K562 treated with DMSO at 1 percent for 4 hours (cell line): Measurements from ENCODE around the gene NKAIN1. TPM values are rescaled to one million over a fixed set of nuclear protein-coding genes. Genes with fewer than 3 reads are reported as not detected.

ENCODE experiments used
- total RNA-seq: library from RNA; unstranded; fragments of 300-600 nt; gene quantifications from 2 replicates; pipeline ENCODE4 v1.2.3, GENCODE V29; 2022; ENCODE audit not compliant: insufficient read depth

NKAIN1 gene
- not detected in 2 replicates for total RNA-seq

DNA sequence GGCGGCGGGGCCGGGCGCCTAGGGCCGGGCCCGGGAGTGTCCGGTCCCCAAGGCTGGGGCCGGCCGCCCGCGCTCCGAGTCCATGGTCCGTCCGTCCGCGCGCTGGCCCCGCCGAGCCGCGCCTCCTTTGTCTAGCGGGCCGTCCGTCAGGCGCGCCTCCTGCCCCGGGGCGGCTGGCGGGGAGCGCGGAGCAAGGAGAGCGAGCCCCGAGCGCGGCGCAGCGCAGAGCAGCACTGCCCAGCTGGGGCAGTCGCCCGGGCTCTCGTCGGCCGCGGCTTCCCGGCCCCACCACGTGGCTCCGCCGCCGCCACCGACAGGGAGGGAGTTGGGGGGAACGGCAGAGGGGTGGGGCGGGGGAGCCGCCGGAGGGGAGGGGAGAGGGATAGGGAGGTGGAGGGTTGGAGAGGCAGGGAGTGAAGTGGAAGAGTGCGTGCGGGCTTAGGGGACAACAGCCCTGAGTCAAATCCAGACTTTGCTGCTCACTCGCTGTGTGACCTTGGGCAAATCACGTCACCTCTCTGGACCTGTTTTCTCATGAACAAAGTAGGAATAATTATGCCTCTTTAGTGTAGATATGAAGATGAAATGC lies at the start of gene NKAIN1:
TSS of gene NKAIN1 (minus strand) at position 235 of the 589 bp plus-strand sequence. CDS start 340 bp downstream, outside the sequence.

Other genes with a start within 250 kb of the NKAIN1 start
- 30.1 and 38.2 TPM in 2 replicates for gene PUM1, start 174.2 kb downstream of the NKAIN1 start, total RNA-seq
- gene SNRNP40, start 56.9 kb upstream of the NKAIN1 start, total RNA-seq, result 82.3 and 82.9 TPM in 2 replicates
- 41.8 and 49.9 TPM in 2 replicates for gene ZCCHC17, start 57.1 kb upstream of the NKAIN1 start, total RNA-seq
- not detected in 2 replicates for gene FABP3, start 133.2 kb upstream of the NKAIN1 start, total RNA-seq
- 3.5 and 5.5 TPM in 2 replicates for gene SERINC2, start 173.3 kb upstream of the NKAIN1 start, total RNA-seq